Thoracic aorta (tissue), 2 donors: Measurements from ENCODE around the gene USH2A. TPM values are rescaled to one million over a fixed set of nuclear protein-coding genes. Genes with fewer than 3 reads are reported as not detected.
"Not testable (repeated sequence)": the region's sequence is repeated elsewhere in the genome, so short reads cannot be mapped to it uniquely, and the experiment has no call there.

Experiments
- ATAC-seq: fragments of 150-250 bp; one replicate; pipeline ENCODE4 v1.8.0; 2017; ENCODE audit warnings: low read depth; ENCODE audit not compliant: insufficient number of reproducible peaks, low FRiP score
- DNase-seq: peaks from one replicate; pipeline ENCODE4 v3.0.0-alpha.2; 2020; ENCODE audit warnings: low spot score
- H3K27ac ChIP-seq, 2 donors: fragments of 200-600 bp; sonication (generic); 1 replicate in 1 of 2; 2 replicates in 1 of 2; pipeline ENCODE4 v1.5.1; 2016; ENCODE audit warnings: mild to moderate bottlenecking in 2 of 2, moderate library complexity in 2 of 2
- H3K27me3 ChIP-seq: fragments of 200-600 bp; sonication (generic); replicated peaks from 2 replicates; pipeline ENCODE4 v1.6.0; 2016; ENCODE audit warnings: mild to moderate bottlenecking; ENCODE audit not compliant: insufficient read depth
- H3K36me3 ChIP-seq: fragments of 200-600 bp; sonication (generic); one replicate; pipeline ENCODE4 v1.5.1; 2016
- H3K4me1 ChIP-seq, 2 donors: fragments of 200-600 bp; sonication (generic); 1 replicate in 1 of 2; 2 replicates in 1 of 2; pipeline versions ENCODE4 v1.5.1 to v1.6.0; 2016; ENCODE audit warnings: low read depth in 2 of 2, mild to moderate bottlenecking in 1 of 2; ENCODE audit not compliant: control insufficient read depth in 1 of 2
- H3K4me3 ChIP-seq: fragments of 200-600 bp; sonication (generic); 2 replicates; pipeline ENCODE4 v1.5.1; 2016; ENCODE audit warnings: mild to moderate bottlenecking
- H3K9me3 ChIP-seq: fragments of 200-600 bp; sonication (generic); 2 replicates; pipeline ENCODE4 v1.5.1; 2016
- total RNA-seq, 2 donors: library from RNA; depleted of rRNA; stranded (reverse); fragments of >200 nt; gene quantifications; one replicate each; pipeline versions ENCODE4 v1.1.0 to v1.2.3, GENCODE V29; 2016
- TF ChIP-seq, protein P1 (sequence below): fragments of 200-600 bp; sonication (generic); IDR thresholded peaks from one replicate; pipeline ENCODE4 v1.5.1; 2019; ENCODE audit warnings: antibody characterized with exemption

USH2A gene
- total RNA-seq, 2 donors from 2014 or later: not detected

GRCh38 chr1:216024546-216024945 is 398.7 kb downstream of the USH2A start:
- Histone ChIP-seq H3K27me3 (no peaks in the 10 kb centered on the region), H3K4me1 (no peaks in the 10 kb centered on the region), H3K9me3 (no peaks in the 10 kb centered on the region), H3K36me3 (no peaks in the 10 kb centered on the region), H3K27ac (no peak overlapping the region), H3K4me3 (no peak overlapping the region)
- no peak for DNase-seq
- no peak for ATAC-seq
- TF ChIP-seq, protein P1, sequence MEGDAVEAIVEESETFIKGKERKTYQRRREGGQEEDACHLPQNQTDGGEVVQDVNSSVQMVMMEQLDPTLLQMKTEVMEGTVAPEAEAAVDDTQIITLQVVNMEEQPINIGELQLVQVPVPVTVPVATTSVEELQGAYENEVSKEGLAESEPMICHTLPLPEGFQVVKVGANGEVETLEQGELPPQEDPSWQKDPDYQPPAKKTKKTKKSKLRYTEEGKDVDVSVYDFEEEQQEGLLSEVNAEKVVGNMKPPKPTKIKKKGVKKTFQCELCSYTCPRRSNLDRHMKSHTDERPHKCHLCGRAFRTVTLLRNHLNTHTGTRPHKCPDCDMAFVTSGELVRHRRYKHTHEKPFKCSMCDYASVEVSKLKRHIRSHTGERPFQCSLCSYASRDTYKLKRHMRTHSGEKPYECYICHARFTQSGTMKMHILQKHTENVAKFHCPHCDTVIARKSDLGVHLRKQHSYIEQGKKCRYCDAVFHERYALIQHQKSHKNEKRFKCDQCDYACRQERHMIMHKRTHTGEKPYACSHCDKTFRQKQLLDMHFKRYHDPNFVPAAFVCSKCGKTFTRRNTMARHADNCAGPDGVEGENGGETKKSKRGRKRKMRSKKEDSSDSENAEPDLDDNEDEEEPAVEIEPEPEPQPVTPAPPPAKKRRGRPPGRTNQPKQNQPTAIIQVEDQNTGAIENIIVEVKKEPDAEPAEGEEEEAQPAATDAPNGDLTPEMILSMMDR: no peak

DNA sequence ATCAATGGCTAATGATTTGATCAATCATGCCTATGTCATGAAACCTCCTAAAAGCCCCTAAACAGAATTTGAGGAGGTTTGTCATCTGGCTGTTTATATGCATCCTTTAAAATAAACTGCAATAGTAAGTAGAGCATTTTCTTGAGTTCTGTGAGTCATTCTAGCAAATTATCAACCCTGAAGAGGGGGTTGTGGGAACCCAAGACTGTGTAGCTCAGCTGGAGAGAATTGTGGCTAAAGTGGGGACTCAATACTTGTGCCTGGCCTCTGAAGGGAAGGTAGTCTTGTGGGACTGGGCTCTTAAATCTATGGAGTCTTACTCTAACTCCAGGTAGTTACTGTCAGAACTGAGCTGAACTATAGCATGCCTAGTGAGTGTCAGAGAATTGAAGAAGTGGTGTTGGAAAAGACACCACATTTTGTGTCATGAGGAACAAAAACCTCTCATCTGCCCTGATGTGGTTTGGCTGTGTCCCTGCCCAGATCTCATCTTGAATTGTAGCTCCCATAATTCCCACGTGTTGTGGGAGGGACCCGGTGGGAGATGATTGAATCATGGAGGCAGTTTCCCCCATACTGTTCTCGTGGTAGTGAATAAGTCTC is 402.4 kb downstream of the USH2A start:
- no peaks in the 10 kb centered on the region for H3K9me3 ChIP-seq
- TF ChIP-seq, protein P1: no peak

GRCh38 chr1:216015116-216015515 is 408.1 kb downstream of the USH2A start:
- Histone ChIP-seq H3K4me1 (no peaks in the 10 kb centered on the region), H3K36me3 (no peaks in the 10 kb centered on the region), H3K4me3 (no peak overlapping the region), H3K9me3 (no peaks in the 10 kb centered on the region), H3K27ac (no peak overlapping the region), H3K27me3 (no peaks in the 10 kb centered on the region)
- DNase-seq: no peak
- ATAC-seq: no peak
- TF ChIP-seq, protein P1: no peak

More for the DNA sequence above, 402.4 kb downstream of the USH2A start:
- no peaks in the 10 kb centered on the region for H3K27me3 ChIP-seq
- DNase-seq (no peak), ATAC-seq (no peak)
- no peaks in the 10 kb centered on the region for H3K4me1 ChIP-seq
- H3K36me3 ChIP-seq: no peaks in the 10 kb centered on the region
- H3K4me3 ChIP-seq: no peak overlapping the region
- H3K27ac ChIP-seq: no peak overlapping the region

- TF ChIP-seq, protein P1: no peak
- ATAC-seq (no peak), DNase-seq (no peak)
- H3K4me1 ChIP-seq: no peaks in the 10 kb centered on the region
- no peak overlapping the region for H3K27ac ChIP-seq
- H3K9me3 ChIP-seq: no peaks in the 10 kb centered on the region
- no peaks in the 10 kb centered on the region for H3K36me3 ChIP-seq
- no peak overlapping the region for H3K4me3 ChIP-seq
- no peaks in the 10 kb centered on the region for H3K27me3 ChIP-seq
Observed at GRCh38 chr1:216014086-216014485, 409.2 kb downstream of the USH2A start.

DNA sequence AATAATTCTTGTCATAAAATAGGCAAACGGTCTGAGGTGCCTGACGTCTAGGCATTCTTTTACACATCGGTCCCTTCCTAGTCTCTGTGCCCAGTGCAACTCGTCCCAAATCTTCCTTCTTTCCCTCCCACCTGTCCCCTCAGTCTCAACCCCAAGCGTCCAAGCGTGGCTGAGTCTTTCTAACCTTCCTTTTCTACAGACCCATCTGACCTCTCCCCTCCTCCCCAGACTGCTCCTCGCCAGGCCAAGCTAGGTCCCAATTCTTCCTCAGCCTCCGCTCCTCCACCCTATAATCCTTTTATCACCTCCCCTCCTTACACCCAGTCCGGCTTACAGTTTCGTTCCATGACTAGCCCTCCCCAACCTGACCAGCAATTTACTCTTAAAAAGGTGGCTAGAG is 413.8 kb downstream of the USH2A start:
- not testable (repeated sequence) for H3K36me3 ChIP-seq, H3K27me3 ChIP-seq, DNase-seq, H3K27ac ChIP-seq, H3K4me1 ChIP-seq, H3K4me3 ChIP-seq, ATAC-seq, H3K9me3 ChIP-seq

DNA sequence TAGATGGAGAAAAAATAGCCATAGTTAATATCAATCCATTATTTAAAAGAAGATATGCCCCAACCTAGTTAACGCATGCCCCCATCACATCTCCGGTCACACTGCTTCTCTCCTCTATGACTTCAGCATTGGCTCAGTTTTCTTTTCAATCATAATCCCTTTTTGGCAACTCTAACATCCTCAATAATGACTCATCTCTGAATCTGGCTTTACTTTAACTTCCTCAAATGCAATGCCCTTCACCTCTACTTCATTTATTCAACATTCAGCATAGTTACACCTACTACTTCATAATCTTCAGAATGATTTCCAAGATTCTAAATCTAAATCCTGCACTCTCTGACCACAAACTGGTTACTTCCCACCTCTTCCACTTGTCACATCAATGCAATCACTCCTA is 417.3 kb downstream of the USH2A start:
- Histone ChIP-seq H3K36me3 (no peaks in the 10 kb centered on the region), H3K27me3 (no peaks in the 10 kb centered on the region), H3K27ac (no peak overlapping the region), H3K4me3 (no peak overlapping the region), H3K4me1 (no peaks in the 10 kb centered on the region), H3K9me3 (no peaks in the 10 kb centered on the region)
- TF ChIP-seq, protein P1: no peak
- ATAC-seq (no peak), DNase-seq (no peak)
